ENCODE measurements around the gene CYP27B1. TPM values are rescaled to one million over a fixed set of nuclear protein-coding genes. Genes with fewer than 3 reads are reported as not detected.

CYP27B1 gene
- total and polyA plus RNA-seq, 10 of the 15 experiments (the other 5 are each of a cell fraction or from before 2014, with no cell fraction given), result 0.10 to 2.7 (median 1.1) TPM

DNA sequence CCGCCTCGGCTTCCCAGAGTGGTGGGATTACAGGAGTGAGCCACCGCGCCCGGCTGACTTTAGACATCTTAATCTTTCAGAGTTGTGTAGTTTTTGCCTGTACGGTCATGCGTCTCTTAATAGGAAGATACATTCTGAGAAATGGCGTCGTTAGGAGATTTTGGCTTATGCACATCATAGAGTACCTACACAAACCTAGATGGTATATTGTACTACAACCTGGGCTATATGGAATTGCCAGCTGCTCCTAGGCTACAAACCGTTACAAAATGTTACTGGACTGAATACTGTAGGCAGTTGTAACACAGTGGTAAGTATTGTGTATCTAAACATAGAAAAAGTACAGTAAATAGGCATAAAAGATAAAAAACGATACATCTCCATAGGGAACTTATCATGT lies 17.0 kb upstream of the CYP27B1 start (continued):
- TF ChIP-seq PAX5 (IDR thresholded peaks at IDR 0.05; ENCODE audit: borderline replicate concordance, low read depth, low read length), result no peak

DNA sequence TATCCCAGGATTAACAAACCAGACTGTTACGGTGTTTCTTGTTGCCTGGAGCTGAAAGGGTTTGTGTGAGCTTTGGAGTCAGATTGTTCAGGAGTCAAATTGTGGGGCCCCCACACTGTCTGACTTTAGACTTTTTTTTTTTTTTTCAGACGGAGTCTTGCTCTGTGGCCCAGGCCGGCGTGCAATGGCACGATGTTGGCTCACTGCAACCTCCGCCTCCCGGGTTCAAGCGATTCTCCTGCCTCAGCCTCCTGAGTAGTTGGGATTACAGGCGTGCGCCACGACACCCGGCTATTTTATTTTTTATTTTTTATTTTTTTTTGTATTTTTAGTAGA lies 16.6 kb upstream of the CYP27B1 start:
- TF ChIP-seq MTA3 (IDR thresholded peaks at IDR 0.05; ENCODE audit: borderline replicate concordance, low read length) (no peak), ZBED1 (IDR thresholded peaks at IDR 0.05; ENCODE audit: borderline replicate concordance) (no peak), EED (IDR thresholded peaks at IDR 0.05; ENCODE audit: low read depth) (no peak), ZNF274 (IDR thresholded peaks at IDR 0.05; ENCODE audit: insufficient read depth, insufficient read length) (no peak), RUNX3 (IDR thresholded peaks at IDR 0.05; ENCODE audit: low read length) (no peak), NFYB (IDR thresholded peaks at IDR 0.05; ENCODE audit: insufficient read depth, low read depth, low read length) (no peak), PAX5 (IDR thresholded peaks at IDR 0.05; ENCODE audit: borderline replicate concordance, low read depth, low read length) (no peak), SMAD5 (IDR thresholded peaks at IDR 0.05; ENCODE audit: low read depth) (no peak), EGR1 (IDR thresholded peaks at IDR 0.05; ENCODE audit: borderline replicate concordance in 1 of 2, low read depth in 2 of 2, low read length in 2 of 2) (no peak), KLF5 (IDR thresholded peaks at IDR 0.05; ENCODE audit: partially characterized antibody) (no peak), ZNF622 (IDR thresholded peaks at IDR 0.05) (no peak), FOXM1 (IDR thresholded peaks at IDR 0.05; ENCODE audit: low read depth, low read length) (no peak)
- TF ChIP-seq, protein P1, sequence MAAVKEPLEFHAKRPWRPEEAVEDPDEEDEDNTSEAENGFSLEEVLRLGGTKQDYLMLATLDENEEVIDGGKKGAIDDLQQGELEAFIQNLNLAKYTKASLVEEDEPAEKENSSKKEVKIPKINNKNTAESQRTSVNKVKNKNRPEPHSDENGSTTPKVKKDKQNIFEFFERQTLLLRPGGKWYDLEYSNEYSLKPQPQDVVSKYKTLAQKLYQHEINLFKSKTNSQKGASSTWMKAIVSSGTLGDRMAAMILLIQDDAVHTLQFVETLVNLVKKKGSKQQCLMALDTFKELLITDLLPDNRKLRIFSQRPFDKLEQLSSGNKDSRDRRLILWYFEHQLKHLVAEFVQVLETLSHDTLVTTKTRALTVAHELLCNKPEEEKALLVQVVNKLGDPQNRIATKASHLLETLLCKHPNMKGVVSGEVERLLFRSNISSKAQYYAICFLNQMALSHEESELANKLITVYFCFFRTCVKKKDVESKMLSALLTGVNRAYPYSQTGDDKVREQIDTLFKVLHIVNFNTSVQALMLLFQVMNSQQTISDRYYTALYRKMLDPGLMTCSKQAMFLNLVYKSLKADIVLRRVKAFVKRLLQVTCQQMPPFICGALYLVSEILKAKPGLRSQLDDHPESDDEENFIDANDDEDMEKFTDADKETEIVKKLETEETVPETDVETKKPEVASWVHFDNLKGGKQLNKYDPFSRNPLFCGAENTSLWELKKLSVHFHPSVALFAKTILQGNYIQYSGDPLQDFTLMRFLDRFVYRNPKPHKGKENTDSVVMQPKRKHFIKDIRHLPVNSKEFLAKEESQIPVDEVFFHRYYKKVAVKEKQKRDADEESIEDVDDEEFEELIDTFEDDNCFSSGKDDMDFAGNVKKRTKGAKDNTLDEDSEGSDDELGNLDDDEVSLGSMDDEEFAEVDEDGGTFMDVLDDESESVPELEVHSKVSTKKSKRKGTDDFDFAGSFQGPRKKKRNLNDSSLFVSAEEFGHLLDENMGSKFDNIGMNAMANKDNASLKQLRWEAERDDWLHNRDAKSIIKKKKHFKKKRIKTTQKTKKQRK (IDR thresholded peaks at IDR 0.05; ENCODE audit: low read depth, low read length), result no peak
- peak overlapping the region; percentile 61; the same call in 1 of the 2 replicates for H3K27ac ChIP-seq (ENCODE audit: control insufficient read depth, insufficient read depth)
- ChIA-PET POLR2A (interaction anchor here (0.6 to 1.5 kb wide), 3 partner anchors 11 to 136 kb away, joined by 3 to 11 read pairs (median 3); partner anchors contain the start of genes EEF1AKMT3 and METTL1), RAD21 (ENCODE audit: unreplicated experiment) (interaction anchor here (1.0 to 1.4 kb wide), 4 partner anchors 27 to 325 kb away, joined by 3 to 5 read pairs (median 4); no protein-coding TSS in a partner anchor), CTCF (interaction anchor here (0.8 to 2.7 kb wide), 15 partner anchors 9 to 175 kb away, joined by 3 to 12 read pairs (median 6); partner anchors contain the start of genes EEF1AKMT3 and METTL1), SMC1A (ENCODE audit: uncharacterized antibody, unreplicated experiment) (interaction anchor here (0.6 to 2.0 kb wide), 6 partner anchors 16 to 113 kb away, joined by 3 to 6 read pairs (median 4); no protein-coding TSS in a partner anchor)
- intact Hi-C loops (cut with micrococcal nuclease; ENCODE audit: unreplicated experiment), result no loop called here
- in situ Hi-C loops (cut with MboI), result no loop called here
- H3K9me3 ChIP-seq (replicated peaks; ENCODE audit: control insufficient read depth, insufficient read depth, low read length), result no peaks in the 10 kb centered on the region
- ATAC-seq, result no peak
- no peaks in the 10 kb centered on the region for H3K27me3 ChIP-seq (replicated peaks in 1 of 2; ENCODE audit: control insufficient read depth in 2 of 2, insufficient read depth in 2 of 2, low read length in 1 of 2)
- DNase-seq (ENCODE audit: low read depth, low spot score), result no peak
- peaks cover 0 to 14% of the 10 kb centered on the region in 2 experiments; a peak in 3 of 4 replicates for H3K36me3 ChIP-seq (ENCODE audit: control insufficient read depth in 2 of 2, insufficient read depth in 2 of 2, low read length in 1 of 2)
- 88% methylated on average over 12 of the region's 12 CpGs for WGBS (ENCODE audit: insufficient coverage, insufficient replicate concordance, low lambda C conversion rate, missing lambda C conversion rate)
- H3K4me1 ChIP-seq (ENCODE audit: control insufficient read depth, insufficient read depth, low read length), result peaks cover 8% of the 10 kb centered on the region; the same call in 1 of the 2 replicates
- H3K4me2 ChIP-seq (ENCODE audit: control insufficient read depth, insufficient read depth), result peak overlapping the region; percentile 89
- BruUV-seq (replicated peaks), result no TSS peak
- no peak overlapping the region for H2AFZ ChIP-seq (ENCODE audit: control insufficient read depth, low read depth, low read length)
- peak overlapping the region; percentile 98 for H3K4me3 ChIP-seq
- H4K20me1 ChIP-seq (ENCODE audit: control insufficient read depth, insufficient read depth), result no peaks in the 10 kb centered on the region
- no peak for FAIRE-seq
- peak overlapping the region; percentile 91 for H3K9ac ChIP-seq (ENCODE audit: control insufficient read depth, insufficient read depth, low read length)
- H3K79me2 ChIP-seq (ENCODE audit: control insufficient read depth, insufficient read depth, low read length), result peaks cover 15% of the 10 kb centered on the region

Data from GM12878 (cell line).